Measurements from ENCODE around the gene CYP4B1.

Gene CYP4B1

DNA sequence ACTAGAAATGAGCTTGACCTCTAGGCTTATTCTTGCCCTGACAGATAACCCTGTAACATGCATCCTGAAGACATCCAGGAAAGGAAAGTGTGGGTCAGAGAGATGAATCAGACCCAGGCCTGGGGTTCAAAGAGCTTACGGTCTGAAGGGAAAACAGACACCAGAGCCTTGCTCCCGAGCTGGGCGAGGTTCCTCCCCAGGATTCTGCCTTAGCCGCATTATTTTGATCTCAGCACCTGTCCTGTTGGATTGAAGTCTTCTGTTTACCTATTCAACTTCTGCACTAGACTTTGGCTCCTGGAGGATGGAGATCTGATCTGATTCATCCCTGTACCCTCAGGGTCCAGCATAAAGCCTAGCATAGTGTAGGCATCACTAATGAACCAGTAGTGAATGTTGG lies 1.9 kb downstream of the CYP4B1 start:
- H3K27me3 ChIP-seq (ENCODE audit: insufficient read depth, low read length), result no peaks in the 10 kb centered on the region

DNA sequence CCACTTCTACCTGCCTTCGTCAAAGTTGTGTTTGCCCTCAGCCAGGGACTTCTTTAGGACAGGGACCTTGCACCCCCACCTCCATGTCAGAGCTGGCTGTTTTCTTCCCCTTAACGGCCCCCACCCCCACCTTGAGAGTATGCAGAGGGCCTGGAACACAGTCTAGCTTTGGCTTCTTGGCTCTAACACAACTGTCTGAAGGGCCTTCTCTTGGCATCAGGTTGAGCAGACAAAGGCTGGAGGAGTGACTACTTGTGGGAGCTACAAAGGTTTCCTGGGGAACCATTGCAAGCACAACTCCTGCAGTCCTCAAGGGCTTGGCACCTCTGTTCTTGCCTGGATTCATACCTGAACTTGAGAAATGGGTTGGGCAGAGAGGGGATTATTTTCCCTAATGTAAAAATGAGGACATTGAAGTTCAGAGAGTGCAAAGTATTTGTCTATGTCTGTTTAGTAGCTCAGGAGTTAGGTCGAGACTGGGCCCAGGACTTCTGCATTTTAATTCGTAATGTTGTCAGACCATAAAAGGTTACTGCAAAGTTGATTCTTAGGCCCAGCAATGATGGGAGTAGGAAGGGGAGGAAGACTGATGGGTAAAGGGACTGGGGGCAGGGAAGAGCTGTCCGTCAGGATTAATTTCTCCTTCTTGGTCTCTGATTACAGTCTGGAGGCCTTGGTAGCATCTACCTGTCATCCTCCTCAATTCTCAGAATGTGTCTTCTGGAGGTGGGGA lies 2.6 kb downstream of the CYP4B1 start:
- H3K79me2 ChIP-seq (ENCODE audit: insufficient read depth, low read length), result no peaks in the 10 kb centered on the region
- TF ChIP-seq EZH2 (IDR thresholded peaks at IDR 0.05; ENCODE audit: borderline replicate concordance, low read length), result no peak
- TF ChIP-seq, protein P1, sequence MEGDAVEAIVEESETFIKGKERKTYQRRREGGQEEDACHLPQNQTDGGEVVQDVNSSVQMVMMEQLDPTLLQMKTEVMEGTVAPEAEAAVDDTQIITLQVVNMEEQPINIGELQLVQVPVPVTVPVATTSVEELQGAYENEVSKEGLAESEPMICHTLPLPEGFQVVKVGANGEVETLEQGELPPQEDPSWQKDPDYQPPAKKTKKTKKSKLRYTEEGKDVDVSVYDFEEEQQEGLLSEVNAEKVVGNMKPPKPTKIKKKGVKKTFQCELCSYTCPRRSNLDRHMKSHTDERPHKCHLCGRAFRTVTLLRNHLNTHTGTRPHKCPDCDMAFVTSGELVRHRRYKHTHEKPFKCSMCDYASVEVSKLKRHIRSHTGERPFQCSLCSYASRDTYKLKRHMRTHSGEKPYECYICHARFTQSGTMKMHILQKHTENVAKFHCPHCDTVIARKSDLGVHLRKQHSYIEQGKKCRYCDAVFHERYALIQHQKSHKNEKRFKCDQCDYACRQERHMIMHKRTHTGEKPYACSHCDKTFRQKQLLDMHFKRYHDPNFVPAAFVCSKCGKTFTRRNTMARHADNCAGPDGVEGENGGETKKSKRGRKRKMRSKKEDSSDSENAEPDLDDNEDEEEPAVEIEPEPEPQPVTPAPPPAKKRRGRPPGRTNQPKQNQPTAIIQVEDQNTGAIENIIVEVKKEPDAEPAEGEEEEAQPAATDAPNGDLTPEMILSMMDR (IDR thresholded peaks at IDR 0.05; ENCODE audit: low read length), result no peak
- no peaks in the 10 kb centered on the region for H3K36me3 ChIP-seq (ENCODE audit: insufficient read depth, low read length)
- H3K9me2 ChIP-seq (ENCODE audit: low read depth, low read length), result no peaks in the 10 kb centered on the region
- no peaks in the 10 kb centered on the region for H3F3A ChIP-seq (ENCODE audit: insufficient read depth, low read length)
- no peak overlapping the region for H3K27ac ChIP-seq (ENCODE audit: low read depth, low read length, poor library complexity, severe bottlenecking)
- no peaks in the 10 kb centered on the region for H3K9me3 ChIP-seq (ENCODE audit: low read length)
- H3K9ac ChIP-seq (ENCODE audit: low read length), result no peak overlapping the region
- H2AFZ ChIP-seq (ENCODE audit: low read length), result no peak overlapping the region
- no peak overlapping the region for H3K4me2 ChIP-seq (ENCODE audit: low read length)
- no peaks in the 10 kb centered on the region for H3K27me3 ChIP-seq (ENCODE audit: insufficient read depth, low read length)
- H4K20me1 ChIP-seq (ENCODE audit: insufficient read depth, low read length), result no peaks in the 10 kb centered on the region
- H3K4me3 ChIP-seq (ENCODE audit: low read depth, low read length, poor library complexity, severe bottlenecking), result no peak overlapping the region
- no peaks in the 10 kb centered on the region for H3K4me1 ChIP-seq (ENCODE audit: insufficient read depth, low read length, severe bottlenecking)

More for the DNA sequence above, 1.9 kb downstream of the CYP4B1 start:
- Histone ChIP-seq H3K4me2 (ENCODE audit: low read length) (no peak overlapping the region), H3K36me3 (ENCODE audit: insufficient read depth, low read length) (no peaks in the 10 kb centered on the region), H4K20me1 (ENCODE audit: insufficient read depth, low read length) (no peaks in the 10 kb centered on the region), H3F3A (ENCODE audit: insufficient read depth, low read length) (no peaks in the 10 kb centered on the region), H3K9me3 (ENCODE audit: low read length) (no peaks in the 10 kb centered on the region), H3K27ac (ENCODE audit: low read depth, low read length, poor library complexity, severe bottlenecking) (no peak overlapping the region), H3K79me2 (ENCODE audit: insufficient read depth, low read length) (no peaks in the 10 kb centered on the region), H3K4me1 (ENCODE audit: insufficient read depth, low read length, severe bottlenecking) (no peaks in the 10 kb centered on the region), H3K9me2 (ENCODE audit: low read depth, low read length) (no peaks in the 10 kb centered on the region), H3K9ac (ENCODE audit: low read length) (no peak overlapping the region), H2AFZ (ENCODE audit: low read length) (no peak overlapping the region), H3K4me3 (ENCODE audit: low read depth, low read length, poor library complexity, severe bottlenecking) (no peak overlapping the region)
- no peak for TF ChIP-seq EZH2 (IDR thresholded peaks at IDR 0.05; ENCODE audit: borderline replicate concordance, low read length)
- TF ChIP-seq, protein P1 (IDR thresholded peaks at IDR 0.05; ENCODE audit: low read length), result no peak

DNA sequence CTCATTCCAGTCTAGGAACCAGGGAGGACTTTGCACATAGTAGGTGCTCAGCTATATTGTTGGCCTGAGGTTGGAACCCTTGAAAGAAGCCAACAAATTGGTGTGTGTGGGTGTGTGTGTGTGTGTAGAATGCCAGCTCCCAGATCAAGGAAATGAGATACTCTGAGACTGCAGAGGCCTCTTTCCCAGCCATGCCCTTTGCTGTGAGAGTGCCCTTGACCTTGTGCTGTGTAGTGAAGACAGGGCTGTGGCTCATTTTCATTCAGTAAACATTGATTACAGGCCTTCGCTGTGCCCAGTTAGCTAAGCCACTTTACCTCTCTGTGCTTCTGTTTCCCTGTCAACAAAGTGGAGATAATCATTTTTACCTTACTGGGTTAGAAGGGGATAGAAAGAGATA lies 3.2 kb downstream of the CYP4B1 start:
- no peaks in the 10 kb centered on the region for H3K36me3 ChIP-seq (ENCODE audit: insufficient read depth, low read length)
- TF ChIP-seq, protein P1 (IDR thresholded peaks at IDR 0.05; ENCODE audit: low read length), result no peak
- no peak for TF ChIP-seq EZH2 (IDR thresholded peaks at IDR 0.05; ENCODE audit: borderline replicate concordance, low read length)

More for the DNA sequence above, 3.2 kb downstream of the CYP4B1 start:
- no peaks in the 10 kb centered on the region for H3K9me2 ChIP-seq (ENCODE audit: low read depth, low read length)
- H3K27ac ChIP-seq (ENCODE audit: low read depth, low read length, poor library complexity, severe bottlenecking), result no peak overlapping the region
- no peaks in the 10 kb centered on the region for H3K27me3 ChIP-seq (ENCODE audit: insufficient read depth, low read length)
- no peaks in the 10 kb centered on the region for H3K9me3 ChIP-seq (ENCODE audit: low read length)
- no peaks in the 10 kb centered on the region for H3K79me2 ChIP-seq (ENCODE audit: insufficient read depth, low read length)
- no peaks in the 10 kb centered on the region for H3K4me1 ChIP-seq (ENCODE audit: insufficient read depth, low read length, severe bottlenecking)
- H3K4me2 ChIP-seq (ENCODE audit: low read length), result no peak overlapping the region
- H3K4me3 ChIP-seq (ENCODE audit: low read depth, low read length, poor library complexity, severe bottlenecking), result no peak overlapping the region
- H2AFZ ChIP-seq (ENCODE audit: low read length), result no peak overlapping the region
- H4K20me1 ChIP-seq (ENCODE audit: insufficient read depth, low read length), result no peaks in the 10 kb centered on the region
- no peak overlapping the region for H3K9ac ChIP-seq (ENCODE audit: low read length)
- no peaks in the 10 kb centered on the region for H3F3A ChIP-seq (ENCODE audit: insufficient read depth, low read length)

All from OCI-LY1 (cell line).